GM12801 (cell line): ENCODE data around the gene MYDGF.

Experiments
- CTCF ChIP-seq: IDR thresholded peaks from one replicate; pipeline ENCODE4 v1.5.1; 2011; ENCODE audit warnings: control low read depth; ENCODE audit not compliant: insufficient read length; ENCODE audit errors: extremely low read depth

The MYDGF gene

GRCh38 chr19:4641132-4641531 is 29.0 kb downstream of the MYDGF start:
- no peak for TF ChIP-seq CTCF

GRCh38 chr19:4640247-4641000 is 29.7 kb downstream of the MYDGF start:
- TF ChIP-seq CTCF: no peak

- TF ChIP-seq CTCF: no peak
Measured at GRCh38 chr19:4639531-4640246, 30.5 kb downstream of the MYDGF start.

- no peak for TF ChIP-seq CTCF
Measured at GRCh38 chr19:4638828-4639530, 31.2 kb downstream of the MYDGF start, which contains the start of gene TNFAIP8L1. Gene TNFAIP8L1 (plus strand): TSS chr19:4639516. CDS start chr19:4651870, 12,354 bp downstream.

GRCh38 chr19:4638317-4638716 is 31.8 kb downstream of the MYDGF start:
- TF ChIP-seq CTCF: no peak

GRCh38 chr19:4636761-4637160 is 33.4 kb downstream of the MYDGF start:
- no peak for TF ChIP-seq CTCF

GRCh38 chr19:4636151-4636717 is 33.9 kb downstream of the MYDGF start:
- no peak for TF ChIP-seq CTCF
